Measurements from ENCODE around the gene CHRM4.
A peak's percentile ranks its signal among the peaks of the same experiment; 100 is the strongest.

CHRM4 gene

GRCh38 chr11:46381048-46381818 is 10.3 kb downstream of the CHRM4 start, which contains the start of gene MDK:
TSS of gene MDK (plus strand) at chr11:46381669. CDS start at chr11:46382058, 389 bp downstream.
- TF ChIP-seq ZFX (IDR thresholded peaks at IDR 0.05; ENCODE audit: borderline replicate concordance) (no peak), CTCF (IDR thresholded peaks at IDR 0.05) (no peak)
- peak within 1 kb of the TSS; percentile 95 for H3K27ac ChIP-seq

GRCh38 chr11:46380340-46381047 is 11.1 kb downstream of the CHRM4 start:
- H3K27ac ChIP-seq, result peak overlapping the region; percentile 95
- TF ChIP-seq CTCF (IDR thresholded peaks at IDR 0.05) (no peak), ZFX (IDR thresholded peaks at IDR 0.05; ENCODE audit: borderline replicate concordance) (no peak)

- peak overlapping the region; percentile 95 for H3K27ac ChIP-seq
Measured at GRCh38 chr11:46379482-46380293, 11.9 kb downstream of the CHRM4 start.

- no peak for TF ChIP-seq CTCF (IDR thresholded peaks at IDR 0.05)
- no peak for TF ChIP-seq ZFX (IDR thresholded peaks at IDR 0.05; ENCODE audit: borderline replicate concordance)
- H3K27ac ChIP-seq, result peak overlapping the region; percentile 95
Measured at GRCh38 chr11:46378811-46379481, 12.6 kb downstream of the CHRM4 start.

GRCh38 chr11:46378296-46378695 is 13.3 kb downstream of the CHRM4 start:
- peak overlapping the region; percentile 95 for H3K27ac ChIP-seq
- TF ChIP-seq CTCF (IDR thresholded peaks at IDR 0.05), result no peak
- TF ChIP-seq ZFX (IDR thresholded peaks at IDR 0.05; ENCODE audit: borderline replicate concordance), result no peak

GRCh38 chr11:46377831-46378230 is 13.7 kb downstream of the CHRM4 start:
- peak overlapping the region; percentile 95; the same call in 1 of the 2 replicates for H3K27ac ChIP-seq
- TF ChIP-seq ZFX (IDR thresholded peaks at IDR 0.05; ENCODE audit: borderline replicate concordance) (no peak), CTCF (IDR thresholded peaks at IDR 0.05) (no peak)

GRCh38 chr11:46377290-46377689 is 14.3 kb downstream of the CHRM4 start:
- TF ChIP-seq ZFX (IDR thresholded peaks at IDR 0.05; ENCODE audit: borderline replicate concordance), result no peak
- no peak for TF ChIP-seq CTCF (IDR thresholded peaks at IDR 0.05)
- no peak overlapping the region for H3K27ac ChIP-seq

All from 22Rv1 (cell line).